H7 (cell line): ENCODE data around the gene ATXN10. TPM values are rescaled to one million over a fixed set of nuclear protein-coding genes. Genes with fewer than 3 reads are reported as not detected.

ENCODE experiments used
- DNase-seq: peaks from one replicate; pipeline ENCODE4 v3.0.0; 2012
- H3K27me3 ChIP-seq: 2 replicates; pipeline ENCODE4 v1.6.0; 2011; ENCODE audit warnings: mild to moderate bottlenecking, low read length; ENCODE audit not compliant: control insufficient read depth, insufficient read depth
- H3K36me3 ChIP-seq: replicated peaks from 2 replicates; pipeline ENCODE4 v1.5.1; 2011; ENCODE audit warnings: low read length; ENCODE audit not compliant: control insufficient read depth, insufficient read depth
- H3K4me3 ChIP-seq: 2 replicates; pipeline ENCODE4 v1.5.1; 2011; ENCODE audit warnings: low read depth, mild to moderate bottlenecking, control low read depth, low read length, moderate library complexity; ENCODE audit not compliant: insufficient read depth
- total RNA-seq: library from RNA; depleted of rRNA; stranded (reverse); fragments of >200 nt; shearing (Covaris generic); gene quantifications from 2 replicates; pipeline ENCODE4 v1.2.3, GENCODE V29; 2014

ATXN10 gene
- total RNA-seq, 1 experiment from 2014 or later = 62.7 TPM

GRCh38 chr22:45845076-45845487 lies 173.4 kb downstream of the ATXN10 start:
- Histone ChIP-seq H3K4me3 (no peak overlapping the region), H3K36me3 (peaks cover 2% of the 10 kb centered on the region; the same call in 1 of the 2 replicates), H3K27me3 (no peaks in the 10 kb centered on the region)
- no peak for DNase-seq

- no peaks in the 10 kb centered on the region for H3K27me3 ChIP-seq
- DNase-seq = no peak
- peaks cover 2% of the 10 kb centered on the region; the same call in 1 of the 2 replicates for H3K36me3 ChIP-seq
- H3K4me3 ChIP-seq = no peak overlapping the region
Measured at GRCh38 chr22:45846952-45847351, 175.3 kb downstream of the ATXN10 start.

- Histone ChIP-seq H3K36me3 (peaks cover 2% of the 10 kb centered on the region; the same call in 1 of the 2 replicates), H3K27me3 (no peaks in the 10 kb centered on the region), H3K4me3 (no peak overlapping the region)
- no peak for DNase-seq
Measured at GRCh38 chr22:45848904-45849303, 177.3 kb downstream of the ATXN10 start.

- Histone ChIP-seq H3K4me3 (no peak overlapping the region), H3K27me3 (no peaks in the 10 kb centered on the region), H3K36me3 (peaks cover 2% of the 10 kb centered on the region; the same call in 1 of the 2 replicates)
- DNase-seq = no peak
Measured at GRCh38 chr22:45852826-45853225, 181.2 kb downstream of the ATXN10 start.

- Histone ChIP-seq H3K4me3 (no peak overlapping the region), H3K36me3 (no peaks in the 10 kb centered on the region), H3K27me3 (no peaks in the 10 kb centered on the region)
- DNase-seq = no peak
Measured at GRCh38 chr22:45855961-45856360, 184.3 kb downstream of the ATXN10 start.

GRCh38 chr22:45857519-45857918 lies 185.9 kb downstream of the ATXN10 start:
- Histone ChIP-seq H3K4me3 (no peak overlapping the region), H3K27me3 (no peaks in the 10 kb centered on the region), H3K36me3 (no peaks in the 10 kb centered on the region)
- DNase-seq = no peak

- Histone ChIP-seq H3K27me3 (no peaks in the 10 kb centered on the region; the same call in 1 of the 2 replicates), H3K36me3 (no peaks in the 10 kb centered on the region), H3K4me3 (no peak overlapping the region)
- DNase-seq = no peak
Measured at GRCh38 chr22:45859231-45860161, 187.9 kb downstream of the ATXN10 start.

- H3K27me3 ChIP-seq = no peaks in the 10 kb centered on the region; the same call in 1 of the 2 replicates
- no peak overlapping the region for H3K4me3 ChIP-seq
- peak; percentile 55 for DNase-seq
- no peaks in the 10 kb centered on the region for H3K36me3 ChIP-seq
Measured at GRCh38 chr22:45860201-45860600, 188.6 kb downstream of the ATXN10 start.

GRCh38 chr22:45861259-45861658 lies 189.6 kb downstream of the ATXN10 start:
- no peaks in the 10 kb centered on the region for H3K36me3 ChIP-seq
- H3K27me3 ChIP-seq = peaks cover 7% of the 10 kb centered on the region; the same call in 1 of the 2 replicates
- no peak overlapping the region for H3K4me3 ChIP-seq
- DNase-seq = no peak

GRCh38 chr22:45863981-45864751 lies 192.5 kb downstream of the ATXN10 start:
- H3K4me3 ChIP-seq = no peak overlapping the region
- peak; percentile 90 for DNase-seq
- H3K27me3 ChIP-seq = peaks cover 35% of the 10 kb centered on the region
- no peaks in the 10 kb centered on the region for H3K36me3 ChIP-seq

- no peak overlapping the region for H3K4me3 ChIP-seq
- DNase-seq = no peak
- no peaks in the 10 kb centered on the region for H3K36me3 ChIP-seq
- peaks cover 36% of the 10 kb centered on the region for H3K27me3 ChIP-seq
Measured at GRCh38 chr22:45864959-45865476, 193.4 kb downstream of the ATXN10 start.

GRCh38 chr22:45865561-45866125 lies 194.0 kb downstream of the ATXN10 start:
- Histone ChIP-seq H3K4me3 (no peak overlapping the region), H3K27me3 (peaks cover 36% of the 10 kb centered on the region), H3K36me3 (no peaks in the 10 kb centered on the region)
- peak; percentile 84 for DNase-seq

GRCh38 chr22:45866126-45866645 lies 194.6 kb downstream of the ATXN10 start:
- peak overlapping the region; percentile 17; the same call in 1 of the 2 replicates for H3K4me3 ChIP-seq
- DNase-seq = peak; percentile 80
- peaks cover 36% of the 10 kb centered on the region for H3K27me3 ChIP-seq
- H3K36me3 ChIP-seq = no peaks in the 10 kb centered on the region

GRCh38 chr22:45866646-45867117 lies 195.0 kb downstream of the ATXN10 start:
- Histone ChIP-seq H3K36me3 (no peaks in the 10 kb centered on the region), H3K4me3 (peak overlapping the region; percentile 17; the same call in 1 of the 2 replicates), H3K27me3 (peaks cover 36% of the 10 kb centered on the region)
- peak; percentile 77 for DNase-seq
